ENCODE results near the gene AUTS2. TPM values are rescaled to one million over a fixed set of nuclear protein-coding genes. Genes with fewer than 3 reads are reported as not detected.

AUTS2 gene
- total and polyA plus RNA-seq, 11 donors: 3.4 to 14.0 (median 7.3) TPM

- intact Hi-C loops (cut with DNase I): no loop called here
- ATAC-seq: no peak
Measured at GRCh38 chr7:70789481-70790214, 1191.4 kb downstream of the AUTS2 start.

GRCh38 chr7:70790215-70791073 is 1192.2 kb downstream of the AUTS2 start:
- TF ChIP-seq POLR2A (IDR thresholded peaks at IDR 0.05): no peak
- TF ChIP-seq CTCF (IDR thresholded peaks at IDR 0.05): no peak
- Histone ChIP-seq H3K36me3 (peaks cover 0 to 77% (median 47%) of the 10 kb centered on the region in 9 donors), H3K27ac (no peak overlapping the region), H3K9me3 (no peaks in the 10 kb centered on the region), H3K4me1 (no peaks in the 10 kb centered on the region), H3K27me3 (no peaks in the 10 kb centered on the region), H3K4me3 (no peak overlapping the region)
- intact Hi-C loops (cut with DNase I): no loop called here
- no peak for DNase-seq
- WGBS, 4 donors: 93 to 94% (median 94%) methylated on average over 52 to 63 of the region's 63 CpGs
- no peak for ATAC-seq

More at GRCh38 chr7:70789481-70790214, 1191.4 kb downstream of the AUTS2 start:
- 98 to 99% (median 98%) methylated on average over 43 of the region's 43 CpGs for WGBS, 4 donors
- Histone ChIP-seq H3K36me3 (peaks cover 0 to 85% (median 54%) of the 10 kb centered on the region in 9 donors), H3K4me1 (no peaks in the 10 kb centered on the region), H3K27ac (no peak overlapping the region), H3K27me3 (no peaks in the 10 kb centered on the region), H3K4me3 (no peak overlapping the region), H3K9me3 (no peaks in the 10 kb centered on the region)
- DNase-seq: no peak
- TF ChIP-seq POLR2A (IDR thresholded peaks at IDR 0.05): no peak
- no peak for TF ChIP-seq CTCF (IDR thresholded peaks at IDR 0.05)

GRCh38 chr7:70791341-70791740 is 1193.1 kb downstream of the AUTS2 start:
- TF ChIP-seq POLR2A (IDR thresholded peaks at IDR 0.05) (no peak), CTCF (IDR thresholded peaks at IDR 0.05) (no peak)
- Histone ChIP-seq H3K9me3 (no peaks in the 10 kb centered on the region), H3K27ac (no peak overlapping the region), H3K27me3 (no peaks in the 10 kb centered on the region), H3K36me3 (peaks cover 0 to 68% (median 40%) of the 10 kb centered on the region in 9 donors), H3K4me3 (no peak overlapping the region), H3K4me1 (no peaks in the 10 kb centered on the region)
- ATAC-seq: no peak
- intact Hi-C loops (cut with DNase I): no loop called here
- 86 to 95% (median 95%) methylated on average over 6 of the region's 6 CpGs for WGBS, 4 donors
- DNase-seq: no peak

- TF ChIP-seq POLR2A (IDR thresholded peaks at IDR 0.05) (no peak), CTCF (IDR thresholded peaks at IDR 0.05) (no peak)
- peaks cover 0 to 51% (median 23%) of the 10 kb centered on the region in 9 donors for H3K36me3 ChIP-seq
- no peaks in the 10 kb centered on the region for H3K4me1 ChIP-seq
- no peak for ATAC-seq
- H3K27me3 ChIP-seq: no peaks in the 10 kb centered on the region
- 93 to 96% (median 95%) methylated on average over 8 of the region's 8 CpGs for WGBS, 4 donors
- no peak overlapping the region for H3K27ac ChIP-seq
- no peak overlapping the region for H3K4me3 ChIP-seq
- H3K9me3 ChIP-seq: no peaks in the 10 kb centered on the region
- no peak for DNase-seq
- intact Hi-C loops (cut with DNase I): no loop called here
Measured at GRCh38 chr7:70793060-70793459, 1194.8 kb downstream of the AUTS2 start.
